IMR-90 (cell line): ENCODE data around the gene EREG.

Experiments
- FOS ChIP-seq: fragments of 150-350 bp; IDR thresholded peaks from 2 replicates; pipeline ENCODE4 v1.6.1; 2016; ENCODE audit warnings: low read depth, low read length
- MXI1 ChIP-seq: IDR thresholded peaks from 2 replicates; pipeline ENCODE4 v1.6.1; 2012; ENCODE audit warnings: low read depth, mild to moderate bottlenecking, low read length, moderate library complexity, borderline replicate concordance
- NFE2L2 ChIP-seq: fragments of 150-350 bp; IDR thresholded peaks from 2 replicates; pipeline ENCODE4 v1.6.1; 2016; ENCODE audit warnings: low read depth, mild to moderate bottlenecking, low read length
- POLR2A ChIP-seq: IDR thresholded peaks from 2 replicates; pipeline ENCODE4 v1.6.1; 2012; ENCODE audit warnings: mild to moderate bottlenecking, low read depth, low read length
- RCOR1 ChIP-seq: IDR thresholded peaks from 2 replicates; pipeline ENCODE4 v1.6.1; 2012; ENCODE audit warnings: mild to moderate bottlenecking, low read length, improper control_type of control experiment; ENCODE audit not compliant: insufficient replicate concordance
- TF ChIP-seq, protein P1 (sequence below): conservative IDR thresholded peaks from 2 replicates; pipeline ENCODE4 v1.5.1; 2012; ENCODE audit warnings: mild to moderate bottlenecking, low read depth, low read length, improper control_type of control experiment

DNA sequence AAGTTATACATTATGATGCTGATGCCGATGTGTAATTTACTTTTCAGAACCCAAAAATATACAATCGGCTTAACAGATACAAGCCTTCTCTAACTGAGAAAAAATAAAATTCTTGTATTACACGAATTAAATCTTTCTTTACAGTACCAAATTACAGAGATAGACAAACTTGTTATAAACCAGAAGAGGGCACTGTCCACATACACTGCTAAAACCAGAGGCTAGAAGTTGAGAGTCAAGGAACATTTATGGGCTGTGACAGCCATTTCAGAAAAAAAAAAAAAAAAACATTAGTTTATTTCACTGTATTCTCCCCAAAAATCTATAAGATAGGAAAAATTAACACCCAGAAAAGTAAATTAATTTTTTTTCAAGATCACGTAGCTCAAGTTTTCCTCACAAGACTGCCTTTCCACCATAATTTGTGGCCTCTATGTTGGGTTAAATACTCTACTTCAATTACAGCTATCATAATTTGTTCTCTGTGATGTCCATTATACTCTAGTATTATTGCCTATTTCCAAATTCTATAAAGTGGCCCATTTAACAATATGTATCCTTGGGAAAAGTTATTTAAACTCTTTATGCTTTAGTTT is 12.0 kb downstream of the EREG start:
- TF ChIP-seq, protein P1, sequence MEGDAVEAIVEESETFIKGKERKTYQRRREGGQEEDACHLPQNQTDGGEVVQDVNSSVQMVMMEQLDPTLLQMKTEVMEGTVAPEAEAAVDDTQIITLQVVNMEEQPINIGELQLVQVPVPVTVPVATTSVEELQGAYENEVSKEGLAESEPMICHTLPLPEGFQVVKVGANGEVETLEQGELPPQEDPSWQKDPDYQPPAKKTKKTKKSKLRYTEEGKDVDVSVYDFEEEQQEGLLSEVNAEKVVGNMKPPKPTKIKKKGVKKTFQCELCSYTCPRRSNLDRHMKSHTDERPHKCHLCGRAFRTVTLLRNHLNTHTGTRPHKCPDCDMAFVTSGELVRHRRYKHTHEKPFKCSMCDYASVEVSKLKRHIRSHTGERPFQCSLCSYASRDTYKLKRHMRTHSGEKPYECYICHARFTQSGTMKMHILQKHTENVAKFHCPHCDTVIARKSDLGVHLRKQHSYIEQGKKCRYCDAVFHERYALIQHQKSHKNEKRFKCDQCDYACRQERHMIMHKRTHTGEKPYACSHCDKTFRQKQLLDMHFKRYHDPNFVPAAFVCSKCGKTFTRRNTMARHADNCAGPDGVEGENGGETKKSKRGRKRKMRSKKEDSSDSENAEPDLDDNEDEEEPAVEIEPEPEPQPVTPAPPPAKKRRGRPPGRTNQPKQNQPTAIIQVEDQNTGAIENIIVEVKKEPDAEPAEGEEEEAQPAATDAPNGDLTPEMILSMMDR, result peak; percentile 81
- TF ChIP-seq NFE2L2, result no peak
- no peak for TF ChIP-seq POLR2A
- no peak for TF ChIP-seq FOS
- TF ChIP-seq MXI1, result no peak
- TF ChIP-seq RCOR1, result no peak
